ENCODE results near the gene GEMIN7.
"Not testable (repeated sequence)": the region's sequence is repeated elsewhere in the genome, so short reads cannot be mapped to it uniquely, and the experiment has no call there.

Gene GEMIN7

DNA sequence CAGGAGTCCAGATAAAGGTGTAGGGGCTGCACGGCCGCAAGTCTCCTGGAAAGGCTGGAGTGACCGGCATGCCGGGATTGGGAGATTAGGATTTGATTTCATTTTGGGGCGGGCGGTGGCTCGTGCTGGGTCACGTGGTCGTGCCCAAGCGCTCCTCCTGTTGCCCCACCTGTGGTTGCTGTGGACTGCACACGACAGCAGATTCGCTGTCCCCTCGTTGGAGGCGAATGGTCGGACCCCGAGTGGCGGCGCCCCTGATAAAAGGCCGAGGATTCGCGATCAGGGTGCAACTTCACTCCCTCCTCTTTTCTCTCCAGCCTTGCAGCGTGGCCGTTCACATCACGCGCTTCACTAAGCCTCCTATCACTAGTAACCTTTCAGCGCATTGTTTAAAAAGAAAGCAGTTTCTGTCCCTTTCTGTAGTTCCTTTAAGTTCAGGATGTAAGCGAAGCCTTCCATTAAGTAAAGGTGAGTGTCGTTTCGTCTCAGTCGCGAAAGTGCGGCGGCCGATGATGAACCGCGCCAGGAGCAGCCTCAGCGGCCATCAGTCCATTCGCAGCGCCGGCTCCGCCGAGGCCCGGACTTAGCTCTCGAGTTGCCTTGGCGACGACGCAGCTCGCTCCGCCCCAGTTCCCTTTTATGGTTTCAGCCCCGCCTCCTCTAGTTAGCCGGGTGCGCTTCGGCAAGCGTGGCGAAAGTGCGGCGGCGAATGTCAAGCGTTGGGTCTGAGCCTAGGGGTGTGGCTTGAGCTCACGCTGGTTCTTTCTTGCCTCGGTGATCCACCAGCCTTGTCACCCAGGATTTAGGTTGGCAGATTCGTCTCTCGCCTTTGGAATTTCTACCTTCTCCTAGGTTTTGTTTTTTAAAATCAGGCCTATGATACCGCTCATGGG, 12.2 kb downstream of the GEMIN7 start:
- no peak for DNase-seq

DNA sequence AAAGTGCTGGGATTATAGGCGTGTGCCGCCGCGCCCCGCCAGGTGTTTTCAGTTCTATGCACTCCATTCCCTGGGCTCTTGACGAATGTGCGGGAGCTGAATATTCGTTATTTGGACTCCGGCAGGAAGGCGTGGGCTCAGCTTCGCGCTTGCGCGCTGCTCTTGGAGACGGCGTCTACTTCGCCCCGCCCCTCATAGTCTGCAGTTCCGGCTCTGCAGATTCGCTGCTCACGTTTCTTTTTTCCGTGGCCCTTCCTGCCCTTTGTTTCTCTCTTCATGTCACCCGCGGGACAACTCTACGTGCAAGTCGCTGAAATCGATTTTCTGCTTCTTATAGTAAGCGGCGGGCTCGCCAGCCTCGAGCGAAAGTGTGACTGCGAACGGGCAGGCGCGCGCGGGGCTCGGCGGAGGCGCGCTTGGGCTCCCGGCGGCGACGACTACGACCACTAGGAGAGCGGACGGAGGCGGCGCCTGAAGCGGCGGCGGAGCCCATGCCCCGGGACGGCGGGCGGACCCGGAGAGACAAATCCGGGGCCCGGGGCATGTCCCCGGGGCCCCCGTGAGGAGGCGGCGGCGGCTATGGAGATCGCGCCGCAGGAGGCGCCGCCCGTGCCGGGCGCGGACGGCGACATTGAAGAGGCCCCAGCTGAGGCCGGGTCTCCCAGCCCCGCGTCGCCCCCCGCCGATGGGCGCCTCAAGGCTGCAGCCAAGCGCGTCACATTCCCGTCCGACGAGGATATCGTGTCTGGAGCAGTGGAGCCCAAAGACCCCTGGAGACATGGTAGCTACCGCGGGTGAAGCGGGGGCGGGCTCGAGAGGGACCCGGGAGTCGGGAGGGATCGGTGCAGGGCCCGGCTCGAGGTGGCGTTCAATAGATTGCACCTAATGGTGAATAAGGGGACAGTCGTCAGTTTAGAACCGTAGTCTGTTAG, 14.0 kb downstream of the GEMIN7 start, which contains the start of gene PPP1R37:
Gene PPP1R37 (plus strand): TSS at position 433 of the 932 bp plus-strand sequence. CDS start 147 bp downstream, at position 580.
- peak; percentile 93 for DNase-seq

DNA sequence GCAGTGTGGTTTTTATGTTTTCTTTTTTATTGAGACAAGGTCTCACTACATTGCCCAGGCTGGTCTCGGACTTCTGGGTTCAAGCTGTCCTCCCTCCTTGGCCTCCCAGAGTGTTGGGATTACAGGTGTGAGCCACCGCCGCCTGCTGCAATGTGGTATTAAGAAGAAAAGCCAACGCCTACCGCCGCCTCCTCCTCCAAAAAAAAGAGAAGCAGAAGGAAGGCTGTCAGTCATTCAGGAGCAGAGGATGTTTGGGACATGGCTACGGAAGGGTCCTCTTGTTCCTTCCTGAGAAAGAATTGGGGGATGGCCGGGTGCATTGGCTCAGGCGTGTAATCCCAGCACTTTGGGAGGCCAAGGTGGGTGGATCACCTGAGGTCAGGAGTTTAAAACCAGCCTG, 15.1 kb downstream of the GEMIN7 start:
- DNase-seq: no peak

DNA sequence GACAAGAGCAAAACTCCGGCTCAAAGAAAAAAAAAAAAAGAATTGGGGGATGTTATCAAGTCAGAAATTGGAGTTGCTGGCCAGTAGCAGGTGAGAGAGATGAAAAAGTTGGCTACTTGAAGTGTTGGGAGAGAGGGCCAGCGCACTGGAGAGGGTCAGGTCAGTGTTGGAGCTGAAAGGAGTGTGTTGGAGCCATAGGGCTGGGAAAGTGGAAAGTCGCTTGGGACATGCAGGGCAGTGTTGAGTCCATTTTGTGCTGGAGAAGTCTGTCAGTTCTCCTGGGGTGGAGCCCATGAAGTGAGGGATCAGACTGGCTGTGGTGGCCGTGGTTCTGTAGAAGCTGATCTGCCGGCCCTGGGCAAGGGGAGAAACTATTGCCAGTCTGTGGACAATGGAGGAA, 15.6 kb downstream of the GEMIN7 start:
- no peak for DNase-seq

DNA sequence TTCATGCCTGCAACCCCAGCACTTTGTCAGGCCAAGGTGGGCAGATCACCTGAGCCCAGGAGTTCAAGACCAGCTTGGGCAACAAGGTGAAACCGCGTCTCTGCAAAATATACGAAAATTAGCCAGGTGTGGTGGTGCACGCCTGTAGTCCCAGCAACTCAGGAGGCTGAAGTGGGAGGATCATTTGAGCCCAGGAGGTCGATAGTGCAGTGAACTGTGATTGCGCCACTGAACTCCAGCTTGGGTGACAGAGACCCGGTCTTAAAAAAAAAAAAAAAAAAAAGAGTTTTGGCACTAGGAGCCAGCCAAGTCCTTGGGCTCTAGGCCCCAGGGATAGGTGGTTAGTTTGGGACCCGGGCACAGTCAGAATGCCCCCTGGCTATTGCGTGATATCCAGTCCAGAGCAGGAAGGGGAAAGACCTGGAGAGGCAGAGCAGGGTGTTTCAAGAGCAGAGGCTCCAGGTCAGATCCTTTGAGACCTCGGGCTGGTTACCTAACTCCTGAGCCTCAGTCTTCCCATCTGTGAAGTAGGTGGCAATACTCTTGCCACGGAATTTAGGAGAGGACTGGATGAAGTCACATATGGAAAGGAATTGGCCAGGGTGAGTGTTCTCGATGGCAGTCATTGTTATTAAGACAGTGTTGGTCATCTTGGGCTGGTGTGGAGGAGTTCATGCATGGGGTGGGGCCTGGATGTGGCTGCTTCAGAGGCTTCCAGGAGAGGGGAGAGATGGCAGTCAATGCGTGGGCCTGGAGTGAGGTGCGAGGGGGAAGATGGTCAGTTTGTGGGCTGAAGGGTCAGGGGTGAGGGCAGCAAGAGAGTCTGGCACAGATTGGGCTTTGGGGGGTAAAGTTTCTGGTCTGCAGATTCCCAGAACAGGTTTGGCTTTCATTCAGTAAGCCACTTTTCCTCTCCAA, 16.7 kb downstream of the GEMIN7 start:
- DNase-seq: no peak

DNA sequence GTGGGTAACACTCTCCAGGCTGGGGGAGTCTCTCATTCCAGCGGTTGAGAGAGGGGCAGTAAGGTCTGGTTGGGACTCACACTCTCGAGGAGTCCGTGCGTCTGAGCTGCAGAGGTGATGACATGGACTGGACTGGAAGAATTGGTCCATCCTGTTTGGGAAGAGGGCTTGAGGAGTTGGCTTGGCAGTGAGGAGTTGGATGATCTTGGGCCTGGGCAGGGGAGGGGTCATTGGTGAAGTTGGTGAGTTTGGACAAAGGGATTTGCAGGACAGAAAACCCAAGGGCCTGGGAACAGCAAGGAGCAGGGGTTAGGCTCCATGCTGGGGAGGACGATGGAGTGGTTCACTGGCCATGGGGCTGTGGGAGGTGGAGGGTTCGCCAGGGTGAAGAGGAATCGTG, 17.6 kb downstream of the GEMIN7 start:
- no peak for DNase-seq

DNA sequence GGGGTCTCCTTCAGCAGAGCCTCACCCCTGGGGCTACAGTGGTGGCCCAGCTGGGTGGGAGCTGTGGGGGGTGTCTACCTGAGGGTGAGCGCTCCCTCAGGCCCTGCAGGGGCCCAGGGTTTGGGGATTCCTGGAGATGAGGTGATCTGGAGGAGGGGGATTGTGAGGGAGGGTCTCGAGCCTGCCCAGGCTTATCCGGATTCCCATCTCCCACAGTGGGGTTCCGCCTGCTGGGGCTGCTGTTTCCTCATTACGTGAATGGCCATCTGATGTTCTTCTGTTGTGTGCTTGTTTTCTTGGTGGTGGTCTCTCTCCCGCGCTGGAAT, 18.4 kb downstream of the GEMIN7 start:
- no peak for DNase-seq

DNA sequence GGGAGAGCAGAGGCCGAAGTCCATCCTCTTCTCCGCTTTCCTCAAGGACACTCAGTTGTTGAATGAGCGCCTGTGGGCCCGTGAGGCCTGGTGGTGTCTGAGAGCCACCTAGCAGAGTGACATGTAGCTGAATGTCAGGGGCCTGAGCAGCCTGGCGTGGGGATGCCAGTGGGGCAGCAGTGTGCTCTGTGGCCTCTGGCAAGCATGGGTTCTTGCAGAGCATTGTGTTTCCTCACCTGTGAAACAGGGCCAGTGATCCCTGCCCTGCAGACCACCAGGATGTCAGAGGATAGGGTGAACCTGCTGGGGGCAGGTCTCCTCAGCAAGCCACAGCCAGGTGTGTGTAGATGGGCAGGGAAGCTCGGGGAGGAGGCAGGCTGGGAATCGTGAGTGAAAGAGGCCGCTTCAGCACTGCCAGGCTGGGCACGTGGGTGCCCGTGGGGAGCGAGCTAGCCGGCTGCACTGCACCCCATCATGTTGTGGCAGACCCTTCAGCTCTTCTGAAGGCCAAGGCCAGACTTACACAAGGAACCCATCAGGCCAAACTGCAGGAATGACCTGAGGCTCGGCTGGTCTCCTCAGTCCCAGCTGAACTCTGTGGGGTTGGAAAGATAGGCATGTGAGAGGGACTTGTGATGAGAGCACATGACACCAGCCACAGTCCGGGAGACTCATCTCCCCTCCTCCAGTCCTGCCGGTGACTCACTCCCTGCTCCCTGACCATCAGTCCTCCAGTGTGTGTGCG, 18.9 kb downstream of the GEMIN7 start:
- no peak for DNase-seq

DNA sequence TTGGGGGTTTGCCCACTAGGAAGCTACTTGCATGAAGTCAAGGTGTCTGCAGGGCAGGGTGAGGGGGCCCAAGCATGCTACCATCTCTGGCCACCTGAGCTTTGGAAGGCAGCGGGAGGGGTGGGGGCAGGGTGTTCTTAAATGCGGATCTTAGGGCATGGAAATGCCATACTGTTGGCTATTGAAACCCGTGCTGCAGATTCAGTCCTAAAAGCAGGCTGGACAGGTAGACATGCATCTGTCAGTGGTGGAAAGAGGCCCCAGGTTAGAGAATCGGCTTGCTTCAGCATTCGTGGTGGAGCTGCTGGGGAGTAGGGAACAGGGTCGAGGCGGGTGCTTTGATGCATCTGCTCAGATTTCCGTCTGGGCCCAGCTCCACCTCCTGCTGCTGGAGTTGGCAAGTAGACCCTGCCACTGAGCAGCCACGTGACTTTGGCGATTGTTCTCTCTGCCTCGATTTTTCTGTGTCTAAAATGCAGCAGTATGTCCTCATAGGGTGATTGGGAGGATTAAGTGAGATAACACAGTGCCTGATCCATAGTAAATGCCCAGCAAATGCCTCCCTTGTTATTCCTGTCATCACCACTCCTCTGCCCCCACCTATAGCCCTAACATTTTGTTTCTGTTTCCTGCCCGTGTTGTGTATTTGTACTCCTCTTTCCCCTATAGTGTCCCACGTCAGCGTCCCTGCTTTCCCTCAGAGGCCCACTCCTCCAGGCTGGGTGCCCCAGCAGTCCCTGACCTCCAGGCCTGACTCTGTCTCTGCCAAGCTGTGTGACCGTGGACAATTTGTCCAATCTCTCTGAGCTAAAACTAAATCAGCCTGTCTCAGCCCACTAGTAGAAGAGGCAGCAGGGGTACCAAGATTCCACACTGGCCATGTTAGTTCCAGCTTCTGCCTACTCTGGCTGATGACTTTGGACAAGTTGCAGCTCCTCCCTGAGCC, 19.7 kb downstream of the GEMIN7 start:
- DNase-seq: peak; percentile 39

DNA sequence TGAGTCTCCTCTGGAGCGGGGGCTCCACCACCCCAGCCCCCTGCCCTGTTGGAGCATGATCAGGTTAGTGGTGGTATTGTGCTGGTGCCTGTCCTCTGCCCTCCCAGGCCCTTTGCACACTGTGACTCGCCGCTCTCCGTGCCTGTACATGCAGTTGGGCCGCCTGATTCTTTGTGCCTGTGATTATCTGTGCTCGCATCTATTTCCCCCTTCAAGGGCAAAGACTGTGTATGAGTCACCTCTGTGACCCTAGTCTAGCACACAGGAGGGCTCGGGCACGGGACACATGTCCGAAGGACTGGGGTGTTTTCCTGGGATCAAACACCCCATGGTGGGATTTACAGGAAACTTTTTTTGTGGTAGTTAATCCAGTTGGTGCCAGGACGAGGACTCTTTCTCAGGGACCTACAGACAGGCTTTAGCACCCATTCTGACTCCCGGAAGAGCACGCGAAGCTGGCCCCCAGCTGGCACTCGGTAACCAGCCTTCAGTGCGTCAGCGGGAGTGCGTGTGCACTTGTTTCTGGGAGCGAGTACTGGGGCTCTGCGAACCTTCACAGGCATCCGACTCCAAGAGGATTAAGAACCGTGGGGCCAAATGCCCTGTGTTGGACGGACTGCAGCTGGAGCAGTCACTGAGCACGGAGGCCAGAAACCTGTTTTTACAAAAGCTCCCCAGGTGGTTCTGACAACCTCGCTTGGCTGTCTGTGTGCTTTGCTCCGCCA, 20.6 kb downstream of the GEMIN7 start:
- DNase-seq: no peak

DNA sequence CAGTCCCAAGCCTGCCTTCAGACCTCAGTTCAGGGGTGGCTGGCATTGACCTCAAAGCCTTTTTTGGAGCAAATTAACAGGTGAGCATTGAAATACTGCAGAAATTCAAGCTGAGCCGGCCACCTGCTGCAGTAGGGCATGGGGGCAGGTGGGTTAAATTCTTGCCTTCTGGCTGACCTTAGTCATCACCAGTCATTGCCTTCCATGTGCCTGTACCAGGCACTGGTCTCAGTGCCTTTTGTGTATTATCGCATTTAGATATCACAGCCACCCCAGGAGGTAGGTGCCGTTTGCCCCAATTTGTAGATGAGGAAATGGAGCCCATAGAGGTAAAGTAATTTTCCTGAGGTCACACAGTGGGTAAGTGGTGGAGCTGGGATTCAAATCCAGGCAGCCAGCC, 21.1 kb downstream of the GEMIN7 start:
- no peak for DNase-seq

DNA sequence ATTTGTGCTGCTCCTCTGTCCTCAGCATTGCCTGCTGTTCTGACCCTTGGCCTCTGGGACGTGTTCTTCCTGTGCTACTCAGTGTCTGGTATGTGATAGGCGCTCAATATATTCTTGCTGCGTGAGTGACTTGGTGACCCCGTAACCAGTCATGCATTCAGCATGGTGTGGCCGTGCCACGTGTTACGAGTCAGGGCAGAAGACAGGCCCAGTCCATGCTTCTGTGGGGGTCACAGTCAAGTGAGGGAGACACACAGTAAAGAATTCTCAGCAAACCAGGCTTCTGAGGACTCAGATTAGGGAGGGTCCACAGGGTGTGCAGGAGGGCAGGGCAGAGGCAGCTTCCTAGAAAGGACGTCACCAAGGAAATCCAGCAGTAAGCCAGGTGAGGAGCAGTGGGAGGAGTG, 21.8 kb downstream of the GEMIN7 start:
- no peak for DNase-seq

DNA sequence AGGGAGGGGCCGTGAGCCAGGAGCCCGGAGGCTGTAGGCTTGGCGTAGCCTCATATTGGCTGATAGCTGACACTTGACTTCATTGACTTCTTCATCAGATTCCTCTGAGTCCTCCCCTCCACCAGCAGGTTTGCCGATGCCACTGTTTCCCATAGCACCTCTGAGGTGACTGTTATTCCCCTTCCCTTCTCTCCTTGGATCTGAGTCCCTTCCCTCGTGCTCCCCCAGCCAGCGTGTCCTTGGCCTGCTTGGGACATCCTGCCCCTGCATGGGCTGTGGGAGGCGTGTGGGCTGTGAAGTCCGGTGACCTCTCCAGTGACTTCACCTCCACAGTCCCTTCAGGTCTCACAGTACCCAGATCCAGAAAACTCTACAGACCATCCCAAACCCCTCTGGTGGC, 22.7 kb downstream of the GEMIN7 start:
- no peak for DNase-seq

DNA sequence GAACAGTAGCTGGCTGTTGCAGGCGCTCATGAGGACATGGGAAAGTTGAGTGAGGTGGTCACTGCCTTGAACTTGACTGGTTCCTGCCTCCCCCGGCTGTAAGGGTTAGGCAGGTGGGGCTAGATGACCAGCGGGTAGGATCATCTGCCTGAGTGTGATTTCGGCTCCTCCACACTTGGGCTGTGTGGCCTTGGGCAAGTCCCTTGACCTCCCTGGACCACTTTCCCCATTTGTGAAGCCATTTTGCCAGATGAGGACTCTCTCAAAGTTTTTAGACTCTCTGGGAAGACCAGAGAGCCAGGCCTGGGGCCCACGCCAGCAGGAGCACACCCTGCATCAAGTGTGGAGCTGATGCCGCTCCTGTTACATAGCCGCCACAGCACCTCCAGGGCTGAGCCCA, 23.4 kb downstream of the GEMIN7 start:
- no peak for DNase-seq

DNA sequence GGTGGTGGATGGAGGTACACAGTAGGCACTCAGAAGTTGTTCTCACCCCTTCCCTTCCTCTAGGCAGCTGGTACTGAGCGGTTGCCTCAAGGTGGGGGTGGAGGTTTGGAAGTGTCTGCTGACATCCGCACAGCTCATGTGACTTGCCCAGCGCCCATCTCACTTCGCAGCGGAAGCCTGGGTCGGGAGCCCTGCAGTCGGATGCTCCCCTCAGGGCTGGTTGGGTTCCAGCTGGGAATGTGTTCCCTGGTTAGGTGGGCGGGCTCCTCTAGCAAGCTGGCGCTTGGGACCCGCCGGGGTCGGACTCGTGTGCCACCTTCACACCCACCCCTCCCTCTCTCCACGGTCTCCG, 24.1 kb downstream of the GEMIN7 start:
- peak; percentile 27 for DNase-seq

DNA sequence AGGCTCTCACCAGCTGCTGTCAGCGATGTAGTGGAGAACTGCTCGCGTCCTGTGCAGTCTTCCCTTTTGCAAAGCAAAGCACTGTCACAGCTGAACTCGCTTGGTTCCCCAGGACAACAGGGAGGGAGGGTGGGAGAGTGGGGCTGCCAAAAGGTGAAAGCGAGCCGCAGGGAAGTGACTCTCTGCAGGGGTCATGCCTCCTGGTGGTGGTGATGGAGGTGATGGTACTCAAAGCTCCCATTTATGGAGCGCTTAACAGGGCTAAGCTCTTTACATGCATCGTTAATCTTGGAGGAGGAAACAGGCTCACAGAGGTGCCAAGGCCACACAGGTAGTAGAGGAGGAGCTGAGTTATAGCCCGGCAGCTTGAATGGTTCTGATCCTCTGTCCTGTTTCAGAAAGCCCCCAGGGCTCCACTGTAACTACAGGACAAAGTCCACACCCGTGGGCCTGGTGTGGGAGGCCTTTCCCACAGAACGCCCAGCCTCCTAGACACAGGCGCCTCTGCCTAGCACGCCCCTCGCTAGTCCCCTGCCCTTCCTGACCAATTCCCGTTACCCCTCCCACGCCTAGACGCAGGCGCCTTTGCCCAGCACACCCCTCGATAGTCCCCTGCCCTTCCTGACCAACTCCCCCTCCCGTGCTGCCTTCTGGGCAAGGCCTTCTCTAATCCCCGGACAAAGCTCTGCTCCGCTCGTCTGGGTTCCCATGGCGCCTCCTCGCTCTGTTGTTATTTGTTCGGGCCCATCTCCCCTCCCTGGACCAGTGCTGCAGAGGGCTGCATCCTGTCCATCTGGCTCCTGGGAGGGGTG, 24.7 kb downstream of the GEMIN7 start:
- DNase-seq: no peak

DNA sequence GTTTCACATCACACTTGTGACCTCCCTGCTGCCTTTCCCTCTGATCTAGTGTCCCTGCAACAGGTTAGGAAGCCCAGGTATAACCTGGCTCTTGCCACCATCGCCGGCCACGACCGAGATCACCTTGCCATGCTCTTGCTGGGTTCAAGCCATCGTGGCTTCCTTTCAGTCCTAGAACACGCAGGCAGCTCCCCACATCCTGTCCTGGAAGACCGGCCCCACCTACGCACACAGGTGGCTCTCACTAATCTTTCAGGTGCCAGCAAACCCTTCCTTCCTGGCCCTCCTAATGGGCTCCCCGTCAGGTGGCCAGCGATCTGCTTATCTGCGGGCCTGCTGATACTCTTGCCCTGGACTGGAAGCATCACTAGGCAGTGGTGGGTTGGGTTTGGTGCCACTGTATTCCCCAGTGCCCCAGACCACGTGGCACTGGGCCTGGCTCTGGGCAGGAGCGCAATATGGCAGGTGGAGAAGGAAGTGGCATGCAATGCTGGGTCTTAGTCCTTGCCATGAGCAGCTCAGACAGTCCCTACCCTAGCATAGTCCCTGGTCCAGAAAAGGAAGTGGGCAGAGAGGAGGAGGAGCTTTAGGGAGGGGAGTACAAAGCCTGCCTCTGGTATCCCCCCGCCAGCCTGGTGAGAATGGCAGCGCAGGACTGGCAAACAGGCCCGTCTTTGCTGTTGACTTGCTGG, 25.7 kb downstream of the GEMIN7 start:
- no peak for DNase-seq

DNA sequence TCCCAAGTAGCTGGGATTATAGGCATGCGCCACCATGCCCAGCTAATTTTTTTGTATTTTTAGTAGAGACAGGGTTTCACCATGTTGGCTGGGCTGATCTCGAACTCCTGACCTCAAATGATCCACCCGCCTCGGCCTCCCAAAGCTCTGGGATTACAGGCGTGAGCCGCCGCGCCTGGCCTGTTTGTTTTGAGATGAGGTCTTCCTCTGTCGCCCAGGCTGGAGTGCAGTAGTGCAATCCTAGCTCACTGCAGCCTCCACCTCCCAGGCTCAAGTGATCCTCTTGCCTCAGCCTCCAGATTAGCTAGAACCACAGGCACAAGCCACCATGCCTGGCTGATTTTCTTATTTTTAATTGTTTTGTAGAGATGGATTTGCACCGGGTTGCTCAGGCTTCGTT, 27.3 kb downstream of the GEMIN7 start:
- not testable (repeated sequence) for DNase-seq

Measured in NCI-H1694 (cell line).